Measurements from ENCODE around the gene TSR1. TPM values are rescaled to one million over a fixed set of nuclear protein-coding genes. Genes with fewer than 3 reads are reported as not detected.

TSR1 gene
- total RNA-seq, 1 donor from 2014 or later: 21.1 TPM

DNA sequence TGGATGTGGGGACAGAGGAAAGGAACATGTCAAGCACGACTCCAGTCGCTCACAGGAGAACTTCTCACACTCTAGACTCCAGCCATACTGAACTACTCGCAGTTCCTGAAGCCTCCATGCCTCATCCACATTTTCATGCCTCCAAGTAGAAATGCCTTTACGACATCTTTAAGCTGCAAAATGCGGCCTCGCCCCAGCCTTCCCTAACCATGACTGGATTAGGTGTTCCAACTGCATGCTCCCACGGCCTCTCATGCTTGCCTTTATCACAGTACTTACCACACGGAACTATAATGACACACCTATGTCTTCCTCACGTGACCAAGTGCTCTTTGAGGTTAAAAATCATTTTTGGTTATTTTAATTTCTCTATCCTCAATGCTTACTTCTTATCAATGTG, 56.5 kb downstream of the TSR1 start:
- no peaks in the 10 kb centered on the region for H3K9me3 Mint-ChIP-seq (ENCODE audit: low read depth)
- DNase-seq (ENCODE audit: low spot score): no peak
- H3K4me3 Mint-ChIP-seq (ENCODE audit: unreplicated experiment): no peak overlapping the region
- peaks cover 3% of the 10 kb centered on the region for H3K4me1 Mint-ChIP-seq (ENCODE audit: low read depth)
- no peaks in the 10 kb centered on the region for H3K27me3 Mint-ChIP-seq (ENCODE audit: low read depth)
- H3K36me3 Mint-ChIP-seq (ENCODE audit: low read depth): peaks cover 31% of the 10 kb centered on the region
- H3K27ac Mint-ChIP-seq (ENCODE audit: unreplicated experiment): no peak overlapping the region
- TF ChIP-seq, protein P1, sequence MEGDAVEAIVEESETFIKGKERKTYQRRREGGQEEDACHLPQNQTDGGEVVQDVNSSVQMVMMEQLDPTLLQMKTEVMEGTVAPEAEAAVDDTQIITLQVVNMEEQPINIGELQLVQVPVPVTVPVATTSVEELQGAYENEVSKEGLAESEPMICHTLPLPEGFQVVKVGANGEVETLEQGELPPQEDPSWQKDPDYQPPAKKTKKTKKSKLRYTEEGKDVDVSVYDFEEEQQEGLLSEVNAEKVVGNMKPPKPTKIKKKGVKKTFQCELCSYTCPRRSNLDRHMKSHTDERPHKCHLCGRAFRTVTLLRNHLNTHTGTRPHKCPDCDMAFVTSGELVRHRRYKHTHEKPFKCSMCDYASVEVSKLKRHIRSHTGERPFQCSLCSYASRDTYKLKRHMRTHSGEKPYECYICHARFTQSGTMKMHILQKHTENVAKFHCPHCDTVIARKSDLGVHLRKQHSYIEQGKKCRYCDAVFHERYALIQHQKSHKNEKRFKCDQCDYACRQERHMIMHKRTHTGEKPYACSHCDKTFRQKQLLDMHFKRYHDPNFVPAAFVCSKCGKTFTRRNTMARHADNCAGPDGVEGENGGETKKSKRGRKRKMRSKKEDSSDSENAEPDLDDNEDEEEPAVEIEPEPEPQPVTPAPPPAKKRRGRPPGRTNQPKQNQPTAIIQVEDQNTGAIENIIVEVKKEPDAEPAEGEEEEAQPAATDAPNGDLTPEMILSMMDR (IDR thresholded peaks at IDR 0.05): no peak

DNA sequence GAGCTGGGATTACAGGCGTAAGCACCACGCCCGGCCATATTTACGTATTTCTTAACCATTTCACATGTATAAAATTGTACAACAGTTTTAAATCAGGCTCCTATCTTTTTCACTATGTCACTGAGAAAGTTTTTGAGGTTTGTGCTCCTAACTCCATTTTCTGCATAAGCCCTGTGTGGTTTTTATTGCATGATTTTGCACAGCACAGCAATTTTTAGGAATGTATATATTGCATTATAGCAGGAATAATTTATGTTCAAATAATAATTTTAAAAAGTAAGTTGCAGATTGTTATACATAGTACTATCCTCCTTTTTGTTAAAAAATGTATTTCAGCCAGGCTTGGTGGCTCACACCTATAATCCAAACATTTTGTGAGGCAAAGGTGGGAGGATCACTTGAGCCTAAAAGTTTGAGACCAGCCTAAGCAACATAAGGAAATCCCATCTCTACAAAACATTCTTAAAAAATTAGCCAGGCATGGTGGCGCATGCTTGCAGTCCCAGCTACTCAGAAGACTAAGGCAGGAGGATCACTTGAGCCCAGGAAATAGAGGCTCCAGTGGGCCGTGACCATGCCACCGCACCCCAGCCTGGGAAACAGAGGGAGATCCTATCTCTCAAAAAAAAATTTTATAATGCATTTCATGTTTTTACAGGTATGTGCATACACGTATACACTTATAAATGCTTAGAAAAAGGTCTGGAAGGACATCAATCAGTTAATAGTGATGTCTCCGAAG, 58.7 kb downstream of the TSR1 start:
- no peaks in the 10 kb centered on the region for H3K27me3 Mint-ChIP-seq (ENCODE audit: low read depth)
- peaks cover 25% of the 10 kb centered on the region for H3K36me3 Mint-ChIP-seq (ENCODE audit: low read depth)
- peaks cover 3% of the 10 kb centered on the region for H3K4me1 Mint-ChIP-seq (ENCODE audit: low read depth)
- H3K27ac Mint-ChIP-seq (ENCODE audit: unreplicated experiment): no peak overlapping the region
- DNase-seq (ENCODE audit: low spot score): no peak
- TF ChIP-seq, protein P1 (IDR thresholded peaks at IDR 0.05): no peak
- H3K4me3 Mint-ChIP-seq (ENCODE audit: unreplicated experiment): no peak overlapping the region
- no peaks in the 10 kb centered on the region for H3K9me3 Mint-ChIP-seq (ENCODE audit: low read depth)

DNA sequence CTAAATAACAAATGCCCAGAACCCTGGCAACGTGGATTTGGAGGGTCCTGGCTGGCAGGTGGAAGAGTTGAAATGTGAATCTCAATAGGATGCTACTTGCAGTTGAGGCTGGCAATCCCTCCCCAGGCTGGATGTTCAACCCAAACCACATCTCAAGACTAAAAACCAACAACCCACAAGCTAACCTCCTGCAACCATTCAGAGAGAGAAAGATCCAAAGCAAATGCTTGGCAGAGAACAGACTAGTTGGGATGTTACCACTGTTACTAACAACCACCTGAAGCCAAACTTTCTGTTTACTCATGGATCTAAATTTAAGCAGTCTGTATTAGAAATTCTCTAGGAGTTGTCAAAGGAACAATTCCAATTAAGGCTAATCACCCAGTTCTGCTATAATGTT, 60.5 kb downstream of the TSR1 start:
- Mint-ChIP-seq H3K4me3 (ENCODE audit: unreplicated experiment) (no peak overlapping the region), H3K4me1 (ENCODE audit: low read depth) (no peaks in the 10 kb centered on the region), H3K27ac (ENCODE audit: unreplicated experiment) (no peak overlapping the region), H3K36me3 (ENCODE audit: low read depth) (peaks cover 13% of the 10 kb centered on the region), H3K27me3 (ENCODE audit: low read depth) (no peaks in the 10 kb centered on the region), H3K9me3 (ENCODE audit: low read depth) (no peaks in the 10 kb centered on the region)
- TF ChIP-seq, protein P1 (IDR thresholded peaks at IDR 0.05): no peak
- no peak for DNase-seq (ENCODE audit: low spot score)

DNA sequence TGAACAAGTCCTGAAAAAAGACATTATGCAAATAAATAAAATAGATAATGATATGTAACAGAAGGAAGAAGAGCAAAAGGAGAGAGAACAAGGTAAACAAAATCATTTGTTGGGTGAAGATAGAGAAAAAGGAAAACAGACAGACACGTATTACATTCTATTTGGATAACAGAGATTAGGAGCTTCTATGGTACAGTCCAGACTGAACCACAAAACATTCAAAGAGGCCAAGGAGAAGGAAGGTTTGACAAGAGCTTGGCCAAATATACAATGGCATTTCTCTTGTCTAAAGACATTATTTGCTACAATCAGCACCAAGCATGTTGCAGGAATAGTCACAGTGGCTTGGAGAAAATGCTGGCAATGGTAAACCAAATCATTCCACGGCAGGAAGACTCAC, 61.8 kb downstream of the TSR1 start:
- TF ChIP-seq, protein P1 (IDR thresholded peaks at IDR 0.05): no peak
- H3K4me3 Mint-ChIP-seq (ENCODE audit: unreplicated experiment): no peak overlapping the region
- no peaks in the 10 kb centered on the region for H3K4me1 Mint-ChIP-seq (ENCODE audit: low read depth)
- H3K27me3 Mint-ChIP-seq (ENCODE audit: low read depth): no peaks in the 10 kb centered on the region
- DNase-seq (ENCODE audit: low spot score): no peak
- H3K27ac Mint-ChIP-seq (ENCODE audit: unreplicated experiment): no peak overlapping the region
- peaks cover 14% of the 10 kb centered on the region for H3K36me3 Mint-ChIP-seq (ENCODE audit: low read depth)
- no peaks in the 10 kb centered on the region for H3K9me3 Mint-ChIP-seq (ENCODE audit: low read depth)

Other genes starting within 250 kb of the TSR1 start
- gene SMG6, start 32.7 kb downstream of the TSR1 start, total RNA-seq: 28.7 to 33.6 TPM (median 30.1 TPM) in 3 replicates
- gene SRR, start 32.5 kb downstream of the TSR1 start, total RNA-seq: 14.7 to 16.5 TPM (median 14.7 TPM) in 3 replicates
- 43.2 to 52.6 TPM (median 43.2 TPM) in 3 replicates for gene SGSM2, start 1.0 kb upstream of the TSR1 start, total RNA-seq
- 22.7 to 29.8 TPM (median 29.4 TPM) in 3 replicates for gene MNT, start 64.6 kb upstream of the TSR1 start, total RNA-seq
- gene METTL16, start 175.4 kb upstream of the TSR1 start, total RNA-seq: 18.0 to 23.2 TPM (median 21.2 TPM) in 3 replicates